ENCODE data around the gene TBC1D4.

TBC1D4 gene

GRCh38 chr13:75416327-75417011 is 65.5 kb downstream of the TBC1D4 start:
- no peak for DNase-seq

- no peak for DNase-seq
Measured at GRCh38 chr13:75415694-75416093, 66.3 kb downstream of the TBC1D4 start.

- DNase-seq: no peak
Measured at GRCh38 chr13:75415171-75415570, 66.8 kb downstream of the TBC1D4 start.

- no peak for DNase-seq
Measured at GRCh38 chr13:75414036-75414827, 67.7 kb downstream of the TBC1D4 start.

GRCh38 chr13:75411924-75412537 is 69.9 kb downstream of the TBC1D4 start:
- DNase-seq: no peak

GRCh38 chr13:75410207-75410606 is 71.8 kb downstream of the TBC1D4 start:
- DNase-seq: no peak

- no peak for DNase-seq
Measured at GRCh38 chr13:75407998-75408397, 74.0 kb downstream of the TBC1D4 start.

- DNase-seq: no peak
Measured at GRCh38 chr13:75407473-75407872, 74.5 kb downstream of the TBC1D4 start.

GRCh38 chr13:75405976-75406703 is 75.8 kb downstream of the TBC1D4 start:
- DNase-seq: no peak

GRCh38 chr13:75404726-75405125 is 77.2 kb downstream of the TBC1D4 start:
- DNase-seq: no peak

- no peak for DNase-seq
Measured at GRCh38 chr13:75402787-75403186, 79.2 kb downstream of the TBC1D4 start.

- DNase-seq: no peak
Measured at GRCh38 chr13:75400775-75401174, 81.2 kb downstream of the TBC1D4 start.

GRCh38 chr13:75399879-75400217 is 82.1 kb downstream of the TBC1D4 start:
- DNase-seq: no peak

GRCh38 chr13:75399168-75399878 is 82.6 kb downstream of the TBC1D4 start:
- DNase-seq: no peak

- no peak for DNase-seq
Measured at GRCh38 chr13:75398072-75398471, 83.9 kb downstream of the TBC1D4 start.

- no peak for DNase-seq
Measured at GRCh38 chr13:75395901-75396300, 86.1 kb downstream of the TBC1D4 start.

GRCh38 chr13:75395066-75395465 is 86.9 kb downstream of the TBC1D4 start:
- no peak for DNase-seq

- DNase-seq: no peak
Measured at GRCh38 chr13:75393839-75394520, 88.0 kb downstream of the TBC1D4 start.

GRCh38 chr13:75391432-75392100 is 90.4 kb downstream of the TBC1D4 start:
- no peak for DNase-seq

- DNase-seq: no peak
Measured at GRCh38 chr13:75390229-75390628, 91.7 kb downstream of the TBC1D4 start.

GRCh38 chr13:75385708-75386083 is 96.3 kb downstream of the TBC1D4 start:
- no peak for DNase-seq
